GM23338 (cell line): ENCODE results near the gene CDKN2AIP.

Experiments used
- CREB1 ChIP-seq: fragments of 250-450 bp; sonication (Bioruptor Pico); IDR thresholded peaks from 2 replicates; pipeline ENCODE4 v1.5.0; 2020; ENCODE audit warnings: low read depth, mild to moderate bottlenecking, moderate library complexity
- CTCF ChIP-seq, 2 experiments: fragments of 200-600 bp in 1 of 2; sonication (generic) in 1 of 2; conservative IDR thresholded peaks; 2 replicates each; pipeline versions ENCODE4 v1.5.1 to v1.6.1; 2016 to 2017; ENCODE audit warnings: antibody characterized with exemption in 2 of 2, low read depth in 2 of 2, mild to moderate bottlenecking in 2 of 2, moderate library complexity in 1 of 2
- EZH2 ChIP-seq: fragments of 200-600 bp; sonication (generic); IDR thresholded peaks from one replicate; pipeline ENCODE4 v1.8.0; 2017; ENCODE audit warnings: antibody characterized with exemption, mild to moderate bottlenecking, low read depth; ENCODE audit not compliant: unreplicated experiment
- EZH2phosphoT487 ChIP-seq: fragments of 200-600 bp; sonication (generic); IDR thresholded peaks from one replicate; pipeline ENCODE4 v1.8.1; 2018; ENCODE audit warnings: antibody characterized with exemption; ENCODE audit not compliant: unreplicated experiment
- JUNB ChIP-seq: IDR thresholded peaks from one replicate; pipeline ENCODE4 v1.6.1; 2016; ENCODE audit warnings: antibody characterized with exemption; ENCODE audit not compliant: unreplicated experiment
- POLR2AphosphoS5 ChIP-seq: IDR thresholded peaks from 2 replicates; pipeline ENCODE4 v1.6.1; 2016; ENCODE audit warnings: antibody characterized with exemption, low read depth
- TF ChIP-seq, protein P1 (sequence below): IDR thresholded peaks from one replicate; pipeline ENCODE4 v1.6.1; 2018; ENCODE audit warnings: antibody characterized with exemption; ENCODE audit not compliant: unreplicated experiment
- TF ChIP-seq, protein P2 (sequence below): fragments of 250-450 bp; sonication (Bioruptor Pico); IDR thresholded peaks from 2 replicates; pipeline ENCODE4 v1.5.0; 2020; ENCODE audit warnings: mild to moderate bottlenecking, moderate library complexity
- TF ChIP-seq, protein P3 (sequence below): IDR thresholded peaks from 2 replicates; pipeline ENCODE4 v1.6.1; 2016; ENCODE audit warnings: antibody characterized with exemption

DNA sequence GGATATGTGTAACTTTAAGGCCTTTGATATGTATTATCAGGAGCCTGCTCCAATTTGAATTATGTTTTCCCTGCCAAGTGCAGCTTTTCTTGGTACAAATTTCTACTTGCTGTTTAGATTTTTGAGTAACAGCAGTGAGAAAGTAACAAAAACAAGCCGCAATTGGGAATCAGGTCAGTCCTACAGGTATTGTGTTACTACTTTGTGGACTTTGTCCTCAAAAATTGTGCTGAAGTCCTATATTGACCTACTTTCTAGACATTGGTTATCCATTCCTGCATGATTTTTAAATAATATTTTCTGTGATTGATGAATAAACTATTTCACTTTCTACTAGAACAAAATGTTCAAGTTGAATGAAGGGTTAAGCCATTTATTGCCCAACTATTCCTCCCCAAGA, 5.7 kb downstream of the CDKN2AIP start:
- TF ChIP-seq CTCF (conservative IDR thresholded peaks at IDR 0.05; ENCODE audit: low read depth in 2 of 2) (no peak), EZH2 (no peak), EZH2phosphoT487 (no peak), POLR2AphosphoS5 (no peak), JUNB (no peak), CREB1 (CRISPR knock-in tag) (no peak)
- TF ChIP-seq, protein P1, sequence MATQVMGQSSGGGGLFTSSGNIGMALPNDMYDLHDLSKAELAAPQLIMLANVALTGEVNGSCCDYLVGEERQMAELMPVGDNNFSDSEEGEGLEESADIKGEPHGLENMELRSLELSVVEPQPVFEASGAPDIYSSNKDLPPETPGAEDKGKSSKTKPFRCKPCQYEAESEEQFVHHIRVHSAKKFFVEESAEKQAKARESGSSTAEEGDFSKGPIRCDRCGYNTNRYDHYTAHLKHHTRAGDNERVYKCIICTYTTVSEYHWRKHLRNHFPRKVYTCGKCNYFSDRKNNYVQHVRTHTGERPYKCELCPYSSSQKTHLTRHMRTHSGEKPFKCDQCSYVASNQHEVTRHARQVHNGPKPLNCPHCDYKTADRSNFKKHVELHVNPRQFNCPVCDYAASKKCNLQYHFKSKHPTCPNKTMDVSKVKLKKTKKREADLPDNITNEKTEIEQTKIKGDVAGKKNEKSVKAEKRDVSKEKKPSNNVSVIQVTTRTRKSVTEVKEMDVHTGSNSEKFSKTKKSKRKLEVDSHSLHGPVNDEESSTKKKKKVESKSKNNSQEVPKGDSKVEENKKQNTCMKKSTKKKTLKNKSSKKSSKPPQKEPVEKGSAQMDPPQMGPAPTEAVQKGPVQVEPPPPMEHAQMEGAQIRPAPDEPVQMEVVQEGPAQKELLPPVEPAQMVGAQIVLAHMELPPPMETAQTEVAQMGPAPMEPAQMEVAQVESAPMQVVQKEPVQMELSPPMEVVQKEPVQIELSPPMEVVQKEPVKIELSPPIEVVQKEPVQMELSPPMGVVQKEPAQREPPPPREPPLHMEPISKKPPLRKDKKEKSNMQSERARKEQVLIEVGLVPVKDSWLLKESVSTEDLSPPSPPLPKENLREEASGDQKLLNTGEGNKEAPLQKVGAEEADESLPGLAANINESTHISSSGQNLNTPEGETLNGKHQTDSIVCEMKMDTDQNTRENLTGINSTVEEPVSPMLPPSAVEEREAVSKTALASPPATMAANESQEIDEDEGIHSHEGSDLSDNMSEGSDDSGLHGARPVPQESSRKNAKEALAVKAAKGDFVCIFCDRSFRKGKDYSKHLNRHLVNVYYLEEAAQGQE = no peak
- TF ChIP-seq, protein P2, sequence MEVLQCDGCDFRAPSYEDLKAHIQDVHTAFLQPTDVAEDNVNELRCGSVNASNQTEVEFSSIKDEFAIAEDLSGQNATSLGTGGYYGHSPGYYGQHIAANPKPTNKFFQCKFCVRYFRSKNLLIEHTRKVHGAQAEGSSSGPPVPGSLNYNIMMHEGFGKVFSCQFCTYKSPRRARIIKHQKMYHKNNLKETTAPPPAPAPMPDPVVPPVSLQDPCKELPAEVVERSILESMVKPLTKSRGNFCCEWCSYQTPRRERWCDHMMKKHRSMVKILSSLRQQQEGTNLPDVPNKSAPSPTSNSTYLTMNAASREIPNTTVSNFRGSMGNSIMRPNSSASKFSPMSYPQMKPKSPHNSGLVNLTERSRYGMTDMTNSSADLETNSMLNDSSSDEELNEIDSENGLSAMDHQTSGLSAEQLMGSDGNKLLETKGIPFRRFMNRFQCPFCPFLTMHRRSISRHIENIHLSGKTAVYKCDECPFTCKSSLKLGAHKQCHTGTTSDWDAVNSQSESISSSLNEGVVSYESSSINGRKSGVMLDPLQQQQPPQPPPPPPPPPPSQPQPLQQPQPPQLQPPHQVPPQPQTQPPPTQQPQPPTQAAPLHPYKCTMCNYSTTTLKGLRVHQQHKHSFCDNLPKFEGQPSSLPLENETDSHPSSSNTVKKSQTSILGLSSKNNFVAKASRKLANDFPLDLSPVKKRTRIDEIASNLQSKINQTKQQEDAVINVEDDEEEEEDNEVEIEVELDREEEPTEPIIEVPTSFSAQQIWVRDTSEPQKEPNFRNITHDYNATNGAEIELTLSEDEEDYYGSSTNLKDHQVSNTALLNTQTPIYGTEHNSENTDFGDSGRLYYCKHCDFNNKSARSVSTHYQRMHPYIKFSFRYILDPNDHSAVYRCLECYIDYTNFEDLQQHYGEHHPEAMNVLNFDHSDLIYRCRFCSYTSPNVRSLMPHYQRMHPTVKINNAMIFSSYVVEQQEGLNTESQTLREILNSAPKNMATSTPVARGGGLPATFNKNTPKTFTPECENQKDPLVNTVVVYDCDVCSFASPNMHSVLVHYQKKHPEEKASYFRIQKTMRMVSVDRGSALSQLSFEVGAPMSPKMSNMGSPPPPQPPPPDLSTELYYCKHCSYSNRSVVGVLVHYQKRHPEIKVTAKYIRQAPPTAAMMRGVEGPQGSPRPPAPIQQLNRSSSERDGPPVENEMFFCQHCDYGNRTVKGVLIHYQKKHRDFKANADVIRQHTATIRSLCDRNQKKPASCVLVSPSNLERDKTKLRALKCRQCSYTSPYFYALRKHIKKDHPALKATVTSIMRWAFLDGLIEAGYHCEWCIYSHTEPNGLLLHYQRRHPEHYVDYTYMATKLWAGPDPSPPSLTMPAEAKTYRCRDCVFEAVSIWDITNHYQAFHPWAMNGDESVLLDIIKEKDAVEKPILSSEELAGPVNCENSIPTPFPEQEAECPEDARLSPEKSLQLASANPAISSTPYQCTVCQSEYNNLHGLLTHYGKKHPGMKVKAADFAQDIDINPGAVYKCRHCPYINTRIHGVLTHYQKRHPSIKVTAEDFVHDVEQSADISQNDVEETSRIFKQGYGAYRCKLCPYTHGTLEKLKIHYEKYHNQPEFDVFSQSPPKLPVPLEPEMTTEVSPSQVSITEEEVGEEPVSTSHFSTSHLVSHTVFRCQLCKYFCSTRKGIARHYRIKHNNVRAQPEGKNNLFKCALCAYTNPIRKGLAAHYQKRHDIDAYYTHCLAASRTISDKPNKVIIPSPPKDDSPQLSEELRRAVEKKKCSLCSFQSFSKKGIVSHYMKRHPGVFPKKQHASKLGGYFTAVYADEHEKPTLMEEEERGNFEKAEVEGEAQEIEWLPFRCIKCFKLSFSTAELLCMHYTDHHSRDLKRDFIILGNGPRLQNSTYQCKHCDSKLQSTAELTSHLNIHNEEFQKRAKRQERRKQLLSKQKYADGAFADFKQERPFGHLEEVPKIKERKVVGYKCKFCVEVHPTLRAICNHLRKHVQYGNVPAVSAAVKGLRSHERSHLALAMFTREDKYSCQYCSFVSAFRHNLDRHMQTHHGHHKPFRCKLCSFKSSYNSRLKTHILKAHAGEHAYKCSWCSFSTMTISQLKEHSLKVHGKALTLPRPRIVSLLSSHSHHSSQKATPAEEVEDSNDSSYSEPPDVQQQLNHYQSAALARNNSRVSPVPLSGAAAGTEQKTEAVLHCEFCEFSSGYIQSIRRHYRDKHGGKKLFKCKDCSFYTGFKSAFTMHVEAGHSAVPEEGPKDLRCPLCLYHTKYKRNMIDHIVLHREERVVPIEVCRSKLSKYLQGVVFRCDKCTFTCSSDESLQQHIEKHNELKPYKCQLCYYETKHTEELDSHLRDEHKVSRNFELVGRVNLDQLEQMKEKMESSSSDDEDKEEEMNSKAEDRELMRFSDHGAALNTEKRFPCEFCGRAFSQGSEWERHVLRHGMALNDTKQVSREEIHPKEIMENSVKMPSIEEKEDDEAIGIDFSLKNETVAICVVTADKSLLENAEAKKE (CRISPR knock-in tag) = no peak
- TF ChIP-seq, protein P3, sequence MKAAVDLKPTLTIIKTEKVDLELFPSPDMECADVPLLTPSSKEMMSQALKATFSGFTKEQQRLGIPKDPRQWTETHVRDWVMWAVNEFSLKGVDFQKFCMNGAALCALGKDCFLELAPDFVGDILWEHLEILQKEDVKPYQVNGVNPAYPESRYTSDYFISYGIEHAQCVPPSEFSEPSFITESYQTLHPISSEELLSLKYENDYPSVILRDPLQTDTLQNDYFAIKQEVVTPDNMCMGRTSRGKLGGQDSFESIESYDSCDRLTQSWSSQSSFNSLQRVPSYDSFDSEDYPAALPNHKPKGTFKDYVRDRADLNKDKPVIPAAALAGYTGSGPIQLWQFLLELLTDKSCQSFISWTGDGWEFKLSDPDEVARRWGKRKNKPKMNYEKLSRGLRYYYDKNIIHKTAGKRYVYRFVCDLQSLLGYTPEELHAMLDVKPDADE = no peak
